ENCODE data around the gene PLCD1. TPM values are rescaled to one million over a fixed set of nuclear protein-coding genes. Genes with fewer than 3 reads are reported as not detected.
"Not testable (repeated sequence)": the region's sequence is repeated elsewhere in the genome, so short reads cannot be mapped to it uniquely, and the experiment has no call there.

The PLCD1 gene
- total RNA-seq, 1 experiment from 2014 or later: 1.9 TPM

DNA sequence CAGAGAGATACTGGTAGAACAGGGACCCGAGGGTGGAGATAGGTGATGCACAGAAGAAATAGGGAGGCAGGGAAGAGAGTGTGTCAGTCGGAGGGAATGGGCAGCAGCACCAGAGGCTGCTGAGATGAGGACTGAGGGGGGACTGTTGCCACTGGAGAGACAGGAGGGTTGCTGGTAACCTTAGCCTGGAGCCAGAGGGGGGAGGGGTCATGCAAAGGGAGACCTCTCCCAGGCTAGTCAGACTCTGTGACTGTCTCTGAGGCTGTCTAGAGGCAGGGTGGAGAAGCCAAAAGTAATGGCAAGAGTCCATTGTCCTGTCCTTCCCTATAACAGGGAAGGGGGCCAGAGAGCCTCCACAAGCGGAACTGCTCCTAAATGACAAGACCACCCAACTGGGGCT, 7.5 kb upstream of the PLCD1 start:
- DNase-seq (ENCODE audit: low read depth): no peak

DNA sequence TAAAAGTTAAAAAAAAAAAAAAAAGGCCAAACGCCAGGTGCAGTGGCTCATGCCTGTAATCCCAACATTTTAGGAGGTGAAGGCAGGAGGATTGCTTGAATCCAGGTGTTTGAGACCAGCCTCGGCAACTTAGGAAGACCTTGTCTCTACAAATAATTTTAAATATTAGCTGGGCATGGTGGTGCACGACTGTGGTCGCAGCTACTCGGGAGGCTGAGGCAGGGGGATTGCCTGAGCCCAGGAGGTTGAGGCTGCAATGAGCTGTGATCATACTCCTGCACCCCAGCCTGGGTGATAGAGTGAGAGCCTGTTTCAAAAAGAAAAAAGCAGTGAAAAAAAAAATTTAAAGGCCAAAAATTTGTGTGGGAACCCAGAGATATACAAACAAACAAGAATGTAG, 6.8 kb upstream of the PLCD1 start:
- no peak for DNase-seq (ENCODE audit: low read depth)

DNA sequence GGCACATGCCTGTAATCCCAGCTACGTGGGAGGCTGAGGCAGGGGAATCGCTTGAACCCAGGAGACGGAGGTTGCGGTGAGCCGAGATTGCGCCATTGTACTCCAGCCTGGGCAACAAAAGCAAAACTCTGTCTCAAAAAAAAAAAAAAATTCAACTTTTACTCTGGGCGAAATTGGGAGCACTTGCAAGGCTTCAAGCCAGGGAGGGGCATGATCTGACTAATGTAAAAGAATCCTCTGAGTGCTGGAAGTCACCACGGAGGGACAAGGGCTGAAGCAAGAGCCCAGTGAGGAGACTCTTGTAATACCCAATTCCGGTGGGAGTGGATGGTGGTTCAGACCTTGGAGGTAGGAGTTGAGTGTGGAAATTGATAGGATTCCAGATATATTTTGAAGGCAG, 4.9 kb upstream of the PLCD1 start:
- not testable (repeated sequence) for DNase-seq (ENCODE audit: low read depth)

DNA sequence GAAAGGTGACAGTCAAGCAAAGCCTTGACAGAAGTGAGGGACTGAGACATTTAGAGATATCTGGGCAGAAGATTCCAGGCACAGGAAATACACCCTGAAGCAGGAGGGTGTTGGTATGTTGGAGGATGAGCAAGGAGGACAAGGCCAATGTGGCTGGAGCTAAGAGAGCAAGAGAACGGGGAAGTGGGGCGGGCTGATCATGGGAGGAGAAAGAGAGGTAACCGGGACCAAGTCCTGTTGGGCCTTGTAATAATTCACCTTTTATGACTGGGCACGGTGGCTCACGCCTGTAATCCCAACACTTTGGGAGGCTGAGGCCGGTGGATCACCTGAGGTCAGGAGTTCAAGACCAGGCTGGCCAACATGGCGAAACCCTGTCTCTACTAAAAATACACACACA, 4.1 kb upstream of the PLCD1 start:
- not testable (repeated sequence) for DNase-seq (ENCODE audit: low read depth)

DNA sequence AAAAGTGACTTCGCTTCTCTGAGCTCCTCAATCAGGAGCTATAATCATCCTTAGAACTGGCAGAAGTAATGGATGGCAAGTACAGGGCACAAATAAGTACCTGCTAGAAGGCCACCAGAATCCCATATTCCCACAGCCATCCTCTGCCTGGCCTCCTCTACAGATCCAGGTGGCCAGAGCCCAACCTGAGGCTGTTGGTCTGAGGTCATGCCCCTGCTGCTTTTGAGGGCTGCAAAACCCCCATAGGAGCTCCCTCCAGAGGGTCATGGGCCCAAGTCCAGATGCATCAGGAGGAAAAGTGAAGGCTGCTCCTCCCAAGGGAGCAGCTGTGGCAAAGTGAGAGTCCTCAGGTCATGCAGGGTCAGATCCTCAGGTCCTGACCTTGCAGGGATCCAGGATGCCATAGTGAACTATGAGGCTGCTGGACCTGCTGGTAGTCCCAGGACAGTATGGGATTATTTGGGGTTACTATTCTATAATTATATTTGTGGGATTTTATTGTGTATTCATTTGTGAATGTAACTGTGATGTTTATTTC, 3.0 kb upstream of the PLCD1 start:
- no peak for DNase-seq (ENCODE audit: low read depth)

GRCh38 chr3:38031022-38031994, 1.9 kb upstream of the PLCD1 start:
- DNase-seq (ENCODE audit: low read depth): peak; percentile 72

- DNase-seq (ENCODE audit: low read depth): no peak
Measured at GRCh38 chr3:38030126-38031021, 932 bp upstream of the PLCD1 start.

DNA sequence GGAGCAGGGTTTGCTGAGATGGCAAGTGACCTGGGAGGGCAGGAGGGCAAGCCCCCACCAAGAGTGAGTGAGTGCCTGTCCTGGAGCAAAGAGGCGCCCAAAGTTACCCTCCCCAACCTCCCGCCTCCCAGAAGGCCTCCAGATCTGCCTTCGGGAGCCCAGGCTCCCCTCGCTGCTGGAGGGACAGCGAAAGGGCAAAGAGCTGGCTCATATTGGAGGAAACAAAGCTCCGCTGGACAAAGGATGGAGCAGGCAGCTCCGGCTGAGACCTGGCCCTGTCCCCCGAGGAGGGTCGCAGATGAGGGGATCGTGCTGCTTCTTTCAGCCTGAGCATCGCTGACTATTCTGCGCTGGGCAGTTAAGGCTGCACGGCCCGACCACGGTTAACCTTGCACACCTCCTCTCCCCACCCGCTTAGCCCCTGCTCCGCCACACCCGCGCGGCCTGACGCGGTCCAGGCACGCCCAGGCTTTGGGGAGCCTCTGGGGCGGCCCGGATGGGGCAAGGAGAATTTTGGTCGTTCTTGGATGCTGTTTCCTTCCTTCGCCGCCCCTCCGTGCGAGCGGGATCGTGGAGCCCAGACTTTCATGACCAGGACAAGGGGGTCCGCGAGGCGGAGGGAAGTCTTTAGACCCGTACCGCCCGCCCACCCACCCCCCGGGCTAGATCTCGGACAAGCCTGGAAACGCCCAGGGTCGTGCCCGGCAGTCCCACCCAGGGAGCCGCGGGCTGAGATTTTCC, 651 bp downstream of the PLCD1 start:
- no peak for DNase-seq (ENCODE audit: low read depth)

DNA sequence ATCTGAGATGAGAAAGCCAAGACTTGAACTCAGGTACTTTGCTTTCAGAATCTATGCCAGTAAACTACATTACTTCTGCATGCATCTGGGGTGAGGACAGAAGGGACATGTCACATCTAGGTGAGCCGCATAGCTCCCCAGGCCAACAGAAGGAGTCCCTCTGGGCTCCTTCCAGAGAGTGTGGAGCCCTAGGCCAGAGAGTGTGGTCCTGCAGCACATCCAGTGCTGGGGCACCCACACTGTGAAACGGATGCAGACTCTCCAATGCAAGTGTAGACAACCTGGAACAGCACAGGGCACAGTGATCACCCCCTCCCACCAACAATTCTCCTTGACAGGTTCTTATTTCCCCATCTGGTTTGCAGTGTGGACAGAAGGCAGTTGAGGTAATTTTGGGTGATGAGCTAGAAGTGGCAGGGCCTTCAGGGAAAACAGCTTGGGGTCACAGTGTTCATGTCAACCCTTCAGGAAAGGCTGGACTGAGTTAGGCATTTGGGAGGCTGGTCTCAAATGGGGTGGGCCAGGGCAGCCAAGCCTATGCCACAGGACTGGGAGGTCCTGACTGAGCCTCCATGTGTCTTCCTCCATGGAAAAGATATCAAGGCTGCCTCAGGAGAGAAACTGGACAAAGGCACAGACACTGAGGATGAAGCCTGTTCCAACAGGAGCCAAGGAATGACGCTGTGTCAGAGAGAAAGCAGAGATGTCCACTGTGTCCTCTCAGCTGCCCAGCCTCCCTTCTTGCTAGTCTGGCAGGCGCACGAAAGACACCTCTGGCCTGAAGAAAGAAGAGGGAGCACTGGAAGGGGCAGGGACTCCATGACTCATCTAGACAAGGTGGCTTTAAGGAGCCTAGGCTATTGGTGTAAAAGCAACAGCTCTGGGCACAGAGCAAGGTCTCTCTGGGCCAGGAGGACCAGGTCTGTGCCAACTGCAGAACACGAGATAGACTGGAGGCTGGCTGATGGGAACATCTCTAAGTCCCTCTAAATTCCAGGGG, 1.7 kb downstream of the PLCD1 start:
- DNase-seq (ENCODE audit: low read depth): no peak

DNA sequence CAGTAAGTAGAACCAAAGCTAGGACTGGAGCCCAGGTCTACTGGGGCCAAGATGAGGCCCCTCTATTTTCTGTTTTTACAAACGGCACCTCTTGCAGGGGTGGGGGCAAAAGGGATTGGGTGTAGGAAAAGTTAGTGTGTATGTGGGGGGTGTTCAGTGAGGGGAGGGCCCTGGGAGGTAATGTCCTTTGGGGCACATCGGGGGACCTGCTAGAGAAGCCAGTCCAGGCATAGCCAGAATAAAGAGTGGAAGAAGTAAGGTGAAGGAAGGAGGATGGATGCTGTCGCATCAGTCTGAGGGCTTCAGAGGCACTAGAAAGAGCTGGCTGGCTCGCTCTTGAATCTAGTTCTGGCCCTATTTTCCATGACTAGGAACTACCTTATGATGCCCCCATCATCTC, 2.6 kb downstream of the PLCD1 start:
- no peak for DNase-seq (ENCODE audit: low read depth)

GRCh38 chr3:38022896-38023709, 6.3 kb downstream of the PLCD1 start:
- DNase-seq (ENCODE audit: low read depth): no peak

- no peak for DNase-seq (ENCODE audit: low read depth)
Measured at GRCh38 chr3:38022301-38022700, 7.1 kb downstream of the PLCD1 start.

- DNase-seq (ENCODE audit: low read depth): no peak
Measured at GRCh38 chr3:38021196-38021595, 8.2 kb downstream of the PLCD1 start.

DNA sequence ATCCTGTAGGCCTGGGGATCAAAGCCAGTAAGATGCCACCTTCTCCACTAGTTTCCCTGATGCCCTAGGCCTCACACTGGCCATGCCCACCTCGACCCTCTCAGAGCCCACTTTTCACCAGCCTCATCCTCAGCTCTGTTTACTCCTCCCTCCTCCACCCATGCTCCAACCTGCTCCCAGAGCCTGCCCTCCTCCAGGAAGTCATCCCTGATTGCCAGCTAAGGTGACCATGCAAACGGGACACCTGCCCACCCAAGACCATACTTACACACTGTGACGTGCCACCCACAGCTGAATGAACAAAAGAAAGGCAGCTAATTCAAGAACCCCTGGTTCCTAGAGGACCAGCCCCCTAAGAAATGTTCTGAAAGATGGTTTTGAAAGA, 9.1 kb downstream of the PLCD1 start:
- no peak for DNase-seq (ENCODE audit: low read depth)

DNA sequence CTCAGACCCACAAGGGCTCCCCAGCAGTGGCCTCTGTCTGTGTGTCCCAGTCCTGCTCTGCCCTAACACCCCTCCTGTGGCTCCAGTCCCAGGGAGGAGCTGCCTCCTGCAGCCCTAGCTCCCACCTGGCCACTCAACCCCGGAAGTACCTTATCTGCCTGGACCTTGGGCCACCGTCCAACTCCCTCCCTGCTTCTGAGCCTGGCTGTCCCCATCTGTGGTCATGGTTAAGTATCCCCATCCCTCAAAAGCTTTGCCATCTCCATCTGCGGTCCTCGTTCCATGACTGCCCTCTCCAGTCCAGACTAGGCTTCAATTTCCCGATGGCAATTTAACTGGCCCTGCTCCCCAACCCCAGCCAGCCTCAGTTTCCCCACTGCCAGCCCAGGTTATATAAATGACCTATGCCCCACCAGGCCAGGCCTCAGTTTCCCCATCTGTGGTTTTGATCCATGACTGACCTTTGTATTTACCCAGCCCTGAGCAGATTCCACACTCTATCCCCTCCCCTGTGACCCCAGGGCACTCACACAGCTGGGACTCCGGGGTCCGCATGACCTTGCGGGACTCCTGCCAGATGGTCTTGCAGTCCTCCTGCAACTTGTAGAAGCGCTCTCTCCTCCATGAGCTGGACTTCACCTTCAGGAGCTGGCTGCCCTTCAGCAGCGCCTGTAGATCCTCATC, 9.6 kb downstream of the PLCD1 start:
- no peak for DNase-seq (ENCODE audit: low read depth)

GRCh38 chr3:38018296-38019266, 10.9 kb downstream of the PLCD1 start:
- DNase-seq (ENCODE audit: low read depth): no peak

DNA sequence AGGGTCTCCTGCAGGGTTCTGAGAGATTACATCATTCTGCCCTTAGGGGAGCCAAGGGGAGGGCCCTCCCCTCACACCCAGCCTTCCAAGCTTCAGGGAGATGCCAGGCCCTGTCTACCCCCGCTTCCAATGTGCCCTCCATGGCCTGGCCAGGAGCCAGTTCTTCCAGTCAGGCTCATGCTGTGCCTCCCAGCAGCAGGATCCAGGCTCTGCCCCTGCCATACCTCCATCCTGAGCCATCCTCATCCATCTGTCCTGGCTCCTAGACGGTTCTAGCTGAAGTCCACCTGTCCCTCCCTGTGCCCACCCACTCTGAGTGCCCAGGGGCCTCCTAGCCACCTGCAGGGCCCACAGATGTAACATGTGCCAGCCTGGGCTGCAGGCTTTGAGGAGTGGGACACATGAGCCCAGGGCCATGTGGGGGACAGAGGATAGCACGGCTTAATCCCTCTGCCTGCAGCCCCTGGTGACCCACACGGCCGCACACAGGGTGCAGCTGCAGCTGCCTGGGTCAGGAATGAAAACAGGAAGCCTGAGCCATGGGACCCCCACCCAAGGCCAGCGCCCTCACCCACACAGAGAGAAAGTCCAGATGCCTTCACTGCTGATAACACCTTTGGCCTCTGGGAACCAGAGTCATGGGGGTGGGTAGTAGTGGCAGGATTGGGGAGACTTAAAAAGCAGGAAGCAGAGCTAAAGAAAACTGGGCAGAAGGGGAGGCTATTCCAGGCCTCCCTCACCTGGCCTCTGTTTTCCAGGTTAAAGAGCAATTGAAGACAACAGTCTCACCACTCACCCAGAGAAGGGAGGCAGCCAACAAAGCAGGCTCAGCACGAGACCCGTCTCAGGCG, 11.8 kb downstream of the PLCD1 start:
- no peak for DNase-seq (ENCODE audit: low read depth)
